ENCODE results near the gene RBM7.

RBM7 gene

GRCh38 chr11:114396916-114397315 lies 3.5 kb upstream of the RBM7 start:
- no peak for DNase-seq (ENCODE audit: low spot score)

- DNase-seq (ENCODE audit: low spot score), result no peak
Observed at GRCh38 chr11:114397349-114397982, 3.0 kb upstream of the RBM7 start.

- DNase-seq (ENCODE audit: low spot score), result no peak
Observed at GRCh38 chr11:114398303-114398920, 2.1 kb upstream of the RBM7 start.

- peak; percentile 54 for DNase-seq (ENCODE audit: low spot score)
Observed at GRCh38 chr11:114399490-114400215, 813 bp upstream of the RBM7 start.

GRCh38 chr11:114400915-114401223 lies 403 bp downstream of the RBM7 start:
- no peak for DNase-seq (ENCODE audit: low spot score)

GRCh38 chr11:114401311-114401710 lies 845 bp downstream of the RBM7 start:
- no peak for DNase-seq (ENCODE audit: low spot score)

GRCh38 chr11:114412946-114413345 lies 12.5 kb downstream of the RBM7 start:
- DNase-seq (ENCODE audit: low spot score), result no peak

DNA sequence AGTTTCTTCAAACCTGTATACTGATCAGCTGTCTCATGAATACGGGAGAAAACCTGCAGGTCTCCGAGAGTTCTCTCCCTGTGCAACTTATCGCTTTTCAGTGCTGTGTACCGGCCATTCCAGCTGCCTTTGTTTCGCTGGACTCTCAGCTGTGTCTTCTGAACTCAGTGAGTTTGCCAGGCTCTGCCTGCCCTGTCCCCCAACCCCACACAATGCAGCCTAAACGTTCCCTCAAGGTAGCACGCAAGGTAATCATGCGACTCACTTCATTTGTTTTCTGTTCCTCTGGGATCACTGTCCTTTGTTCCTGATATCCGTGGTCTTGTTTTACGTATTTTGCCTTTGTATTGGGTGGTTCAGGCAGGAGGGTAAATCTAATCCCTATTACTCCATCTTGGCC lies 13.5 kb downstream of the RBM7 start:
- no peak for DNase-seq (ENCODE audit: low spot score)

DNA sequence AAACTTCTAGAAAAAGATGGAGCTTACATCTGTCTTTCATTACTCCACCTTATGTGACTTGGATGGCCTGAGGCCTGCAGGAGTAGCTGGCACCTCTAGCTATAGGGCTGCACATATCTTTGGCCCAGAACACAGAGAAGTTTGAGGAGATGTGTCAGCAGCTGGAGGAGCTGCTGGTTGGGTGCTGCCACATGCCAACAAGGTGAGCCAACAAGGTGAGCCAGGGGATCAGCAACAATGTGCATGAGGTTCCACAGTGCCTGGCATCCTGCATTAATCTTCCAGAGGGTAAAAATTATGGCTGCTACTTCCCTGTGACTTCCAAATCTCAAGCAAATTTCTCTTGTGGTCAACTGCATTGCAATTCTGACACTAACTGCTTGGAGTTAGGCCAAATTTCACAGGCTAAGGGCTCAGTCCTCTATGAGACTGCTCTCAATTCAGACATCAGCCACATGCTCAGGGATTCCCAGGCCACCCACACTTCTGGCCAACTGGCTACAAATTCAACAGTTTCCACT lies 16.0 kb downstream of the RBM7 start:
- DNase-seq (ENCODE audit: low spot score), result peak; percentile 21

DNA sequence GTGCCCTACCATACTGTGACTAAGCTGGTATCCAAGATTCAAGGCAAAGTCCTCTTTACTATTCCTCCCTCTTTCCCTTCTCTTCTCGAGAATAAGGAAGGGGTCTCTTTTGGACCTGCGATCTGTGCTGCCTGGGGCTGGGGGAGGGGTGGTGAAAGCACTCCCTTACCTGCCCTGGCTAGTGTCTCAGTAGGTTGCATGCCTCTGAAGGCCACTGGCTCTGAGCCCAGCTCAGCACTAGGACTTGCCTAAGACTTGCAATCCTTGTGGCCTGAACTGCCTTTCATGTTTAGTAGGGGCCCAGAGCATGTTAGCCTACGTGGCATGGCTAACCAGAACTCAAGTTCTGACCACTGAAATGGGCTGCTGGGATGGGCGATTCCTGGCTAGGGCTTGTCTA lies 25.8 kb downstream of the RBM7 start:
- no peak for DNase-seq (ENCODE audit: low spot score)

DNA sequence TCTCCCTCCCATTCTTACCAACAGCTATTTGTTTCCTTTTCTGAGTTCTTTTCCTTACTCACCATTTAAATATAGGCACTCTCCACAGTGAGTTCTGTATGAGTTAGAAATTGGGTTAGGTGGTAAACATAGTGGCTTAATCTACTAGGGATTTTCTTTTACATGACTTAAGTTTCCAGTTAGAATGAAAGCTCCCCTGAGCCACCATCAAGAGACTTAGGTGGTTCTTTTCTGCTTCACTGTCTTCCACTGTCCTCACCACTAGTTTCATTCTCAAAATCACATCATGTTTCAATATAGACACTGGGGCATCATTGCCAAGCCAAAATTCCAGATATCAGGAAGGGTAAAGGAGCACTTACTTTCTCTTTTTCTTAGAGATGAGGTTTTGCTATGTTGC lies 29.8 kb downstream of the RBM7 start:
- DNase-seq (ENCODE audit: low spot score), result no peak

- DNase-seq (ENCODE audit: low spot score), result no peak
Observed at GRCh38 chr11:114432893-114433292, 32.4 kb downstream of the RBM7 start.

DNA sequence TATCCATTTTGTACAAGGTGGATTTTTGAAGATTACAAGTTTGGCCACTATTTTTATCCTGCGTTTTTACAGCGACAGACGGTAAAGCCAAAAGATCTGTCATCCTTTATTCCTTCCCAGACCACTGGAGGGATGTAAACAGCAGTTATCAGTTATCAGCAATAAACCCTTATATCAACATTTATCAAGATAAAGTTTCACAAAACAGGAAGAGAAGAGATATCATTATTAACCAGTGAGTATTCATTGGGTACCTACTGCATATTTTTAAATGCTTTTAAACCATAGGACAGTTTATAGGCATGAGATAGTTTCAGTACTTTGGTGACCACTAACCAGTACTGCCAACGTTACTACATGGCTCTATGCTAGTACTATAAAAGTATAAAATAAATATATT lies 32.9 kb downstream of the RBM7 start:
- no peak for DNase-seq (ENCODE audit: low spot score)

GRCh38 chr11:114438303-114438702 lies 37.8 kb downstream of the RBM7 start:
- DNase-seq (ENCODE audit: low spot score), result no peak

- DNase-seq (ENCODE audit: low spot score), result peak; percentile 98
Observed at GRCh38 chr11:114439229-114440120, 39.0 kb downstream of the RBM7 start, which contains the start of gene REXO2. TSS of gene REXO2 (plus strand) at chr11:114439467. CDS start at chr11:114439529, 62 bp downstream.

GRCh38 chr11:114440121-114440860 lies 39.8 kb downstream of the RBM7 start:
- DNase-seq (ENCODE audit: low spot score), result peak; percentile 20

- DNase-seq (ENCODE audit: low spot score), result no peak
Observed at GRCh38 chr11:114440971-114441763, 40.7 kb downstream of the RBM7 start.

DNA sequence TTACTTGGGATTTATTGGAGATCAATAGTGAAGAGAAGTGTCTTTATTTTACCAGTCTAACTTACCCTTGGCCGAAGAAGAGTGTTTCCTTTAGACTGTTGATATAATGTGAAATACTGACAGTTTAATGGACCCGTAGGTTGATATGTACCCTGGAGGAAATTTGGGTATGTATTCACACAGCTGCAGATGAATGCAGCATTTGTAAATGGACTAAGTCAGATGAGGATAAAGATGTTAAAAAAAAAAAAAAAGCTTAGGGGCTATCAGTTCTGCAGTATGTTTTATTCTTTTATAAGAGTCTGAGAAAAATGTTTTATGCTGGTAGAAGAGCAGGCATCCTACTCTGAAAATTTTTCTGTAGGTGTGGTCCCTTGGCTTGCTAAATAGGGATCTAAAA lies 41.5 kb downstream of the RBM7 start:
- no peak for DNase-seq (ENCODE audit: low spot score)

DNA sequence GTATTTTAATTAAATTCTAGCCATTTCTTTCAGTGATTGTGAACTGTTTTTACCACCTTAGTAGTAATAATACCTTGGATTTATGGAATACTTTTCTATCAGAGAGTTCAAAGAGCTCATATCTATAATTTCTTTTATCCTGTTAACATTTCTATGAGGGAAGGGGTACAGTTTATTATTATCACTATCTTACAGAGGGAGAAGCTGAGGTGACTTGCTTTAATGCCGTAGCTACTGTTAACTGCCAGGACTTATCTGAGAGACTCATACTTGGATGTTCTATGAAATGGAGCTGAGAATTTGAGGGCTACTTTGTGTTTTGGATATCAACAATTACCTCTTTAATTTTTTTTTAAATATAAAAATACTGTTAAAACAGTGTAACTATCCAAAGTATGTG lies 42.1 kb downstream of the RBM7 start:
- DNase-seq (ENCODE audit: low spot score), result no peak

GRCh38 chr11:114447444-114447843 lies 47.0 kb downstream of the RBM7 start:
- no peak for DNase-seq (ENCODE audit: low spot score)

DNA sequence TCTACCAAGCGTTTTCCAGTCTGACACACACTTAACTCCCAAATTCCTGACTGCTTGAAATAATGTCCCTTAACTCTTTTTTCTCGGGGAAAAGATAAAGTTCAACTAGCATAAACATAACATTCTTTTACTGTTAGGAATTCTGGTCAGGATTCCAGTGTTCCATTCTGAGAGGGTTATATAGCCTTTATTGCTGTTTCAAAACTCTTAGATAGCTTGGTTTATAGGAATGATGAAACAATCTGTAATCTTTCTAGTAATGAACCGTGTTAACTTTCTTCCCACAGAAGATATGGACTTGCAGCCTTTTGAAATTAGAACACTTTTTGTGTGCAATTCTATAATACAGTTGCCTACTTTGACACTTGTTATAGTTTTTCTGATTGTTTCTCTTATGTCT lies 47.4 kb downstream of the RBM7 start:
- peak; percentile 9 for DNase-seq (ENCODE audit: low spot score)
